Chondrocyte (in vitro differentiated cells): ENCODE data around the gene ZDHHC8. TPM values are rescaled to one million over a fixed set of nuclear protein-coding genes. Genes with fewer than 3 reads are reported as not detected.

Source experiments
- DNase-seq: peaks from one replicate; pipeline ENCODE4 v3.0.0; 2021; ENCODE audit warnings: mixed read lengths, low spot score
- H3K27ac Mint-ChIP-seq: one replicate; pipeline ENCODE4 v1.8.0; 2021; ENCODE audit warnings: mild to moderate bottlenecking, moderate library complexity, mixed read lengths; ENCODE audit not compliant: unreplicated experiment
- H3K27me3 Mint-ChIP-seq: 2 replicates; pipeline ENCODE4 v1.8.0; 2021; ENCODE audit warnings: low read depth, mixed read lengths
- H3K36me3 Mint-ChIP-seq: 2 replicates; pipeline ENCODE4 v1.8.0; 2021; ENCODE audit warnings: low read depth, mixed read lengths
- H3K4me1 Mint-ChIP-seq: 2 replicates; pipeline ENCODE4 v1.8.0; 2021; ENCODE audit warnings: low read depth, mild to moderate bottlenecking, mixed read lengths
- H3K4me3 Mint-ChIP-seq: one replicate; pipeline ENCODE4 v1.8.0; 2021; ENCODE audit warnings: mild to moderate bottlenecking, moderate library complexity, mixed read lengths; ENCODE audit not compliant: unreplicated experiment
- H3K9me3 Mint-ChIP-seq: 2 replicates; pipeline ENCODE4 v1.8.0; 2021; ENCODE audit warnings: low read depth, mixed read lengths
- microRNA-seq: library from miRNA; unstranded; fragments of <30 nt; microRNA quantifications from one replicate; pipeline ENCODE4 v1.2.0, GENCODE V29; 2020; ENCODE audit warnings: borderline number of aligned reads
- total RNA-seq: library from RNA; stranded (reverse); gene quantifications from 3 replicates; pipeline ENCODE4 v1.2.1, GENCODE V29; 2021
- TF ChIP-seq, protein P1 (sequence below): fragments of 200-600 bp; sonication (generic); IDR thresholded peaks from 2 replicates; pipeline ENCODE4 v1.5.0; 2021; ENCODE audit warnings: antibody characterized with exemption, mild to moderate bottlenecking, moderate library complexity

Gene ZDHHC8
- total RNA-seq, 1 donor from 2014 or later: 95.2 TPM

DNA sequence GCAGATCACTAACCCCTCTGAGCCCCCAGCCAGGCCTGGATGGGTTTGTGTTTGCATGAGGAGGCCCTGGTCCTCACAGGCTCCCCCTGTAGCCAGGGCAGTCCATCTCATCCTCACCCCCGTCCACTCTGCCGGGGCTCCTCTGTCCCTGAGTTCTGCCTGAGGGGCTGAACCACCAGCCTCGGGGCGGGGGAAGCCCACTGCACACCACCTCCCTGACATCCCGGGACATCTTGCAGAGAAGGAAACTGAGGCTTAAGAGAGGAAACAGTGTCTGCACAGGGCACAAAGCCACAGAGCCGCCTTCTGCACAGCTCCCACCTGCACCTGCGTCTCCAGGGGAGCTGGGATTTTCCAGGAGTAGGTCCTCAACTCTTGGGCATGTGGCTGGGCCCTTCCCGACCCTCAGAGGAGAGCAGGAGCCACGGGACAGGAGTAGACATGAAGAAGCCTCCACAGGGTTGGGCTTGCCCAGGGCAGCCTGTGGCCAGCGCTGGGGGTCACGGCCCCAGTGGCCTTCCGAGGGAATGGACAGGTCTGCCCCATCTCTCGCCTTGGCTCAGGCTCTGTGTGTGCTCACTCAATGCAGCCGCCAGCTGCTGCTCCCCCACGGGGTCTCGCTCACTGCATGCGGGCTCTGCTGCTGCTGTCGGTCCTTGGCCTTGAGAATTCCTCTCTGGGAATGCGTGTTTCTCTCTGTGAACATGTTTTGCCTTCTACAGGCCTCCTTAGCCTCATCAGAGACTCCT, 64.7 kb downstream of the ZDHHC8 start:
- no peak for DNase-seq
- no peak overlapping the region for H3K27ac Mint-ChIP-seq
- H3K36me3 Mint-ChIP-seq: no peaks in the 10 kb centered on the region
- H3K27me3 Mint-ChIP-seq: peaks cover 3% of the 10 kb centered on the region
- no peak overlapping the region for H3K4me3 Mint-ChIP-seq
- no peaks in the 10 kb centered on the region for H3K9me3 Mint-ChIP-seq
- TF ChIP-seq, protein P1, sequence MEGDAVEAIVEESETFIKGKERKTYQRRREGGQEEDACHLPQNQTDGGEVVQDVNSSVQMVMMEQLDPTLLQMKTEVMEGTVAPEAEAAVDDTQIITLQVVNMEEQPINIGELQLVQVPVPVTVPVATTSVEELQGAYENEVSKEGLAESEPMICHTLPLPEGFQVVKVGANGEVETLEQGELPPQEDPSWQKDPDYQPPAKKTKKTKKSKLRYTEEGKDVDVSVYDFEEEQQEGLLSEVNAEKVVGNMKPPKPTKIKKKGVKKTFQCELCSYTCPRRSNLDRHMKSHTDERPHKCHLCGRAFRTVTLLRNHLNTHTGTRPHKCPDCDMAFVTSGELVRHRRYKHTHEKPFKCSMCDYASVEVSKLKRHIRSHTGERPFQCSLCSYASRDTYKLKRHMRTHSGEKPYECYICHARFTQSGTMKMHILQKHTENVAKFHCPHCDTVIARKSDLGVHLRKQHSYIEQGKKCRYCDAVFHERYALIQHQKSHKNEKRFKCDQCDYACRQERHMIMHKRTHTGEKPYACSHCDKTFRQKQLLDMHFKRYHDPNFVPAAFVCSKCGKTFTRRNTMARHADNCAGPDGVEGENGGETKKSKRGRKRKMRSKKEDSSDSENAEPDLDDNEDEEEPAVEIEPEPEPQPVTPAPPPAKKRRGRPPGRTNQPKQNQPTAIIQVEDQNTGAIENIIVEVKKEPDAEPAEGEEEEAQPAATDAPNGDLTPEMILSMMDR: no peak
- H3K4me1 Mint-ChIP-seq: no peaks in the 10 kb centered on the region

Small RNAs within 50 kb of the gene (microRNA-seq; reads per million reads assigned to microRNA genes)
- not detected for gene MIR6816

Other genes with a start within 250 kb of the ZDHHC8 start
- 66.6 to 186 TPM (median 177 TPM) in 3 replicates for gene COMT, start 190.0 kb upstream of the ZDHHC8 start, total RNA-seq
- gene TXNRD2, start 190.0 kb upstream of the ZDHHC8 start, total RNA-seq: 12.5 to 15.8 TPM (median 14.1 TPM) in 3 replicates
- gene ARVCF, start 115.0 kb upstream of the ZDHHC8 start, total RNA-seq: 15.2 to 24.2 TPM (median 21.5 TPM) in 3 replicates
- gene TANGO2, start 110.7 kb upstream of the ZDHHC8 start, total RNA-seq: 21.7 to 30.4 TPM (median 30.1 TPM) in 3 replicates
- gene DGCR8, start 51.6 kb upstream of the ZDHHC8 start, total RNA-seq: 30.2 to 38.1 TPM (median 32.5 TPM) in 3 replicates
- 79.5 to 122 TPM (median 82.1 TPM) in 3 replicates for gene RANBP1, start 15.7 kb upstream of the ZDHHC8 start, total RNA-seq
- gene TRMT2A, start 14.6 kb upstream of the ZDHHC8 start, total RNA-seq: 45.8 to 66.1 TPM (median 49.3 TPM) in 3 replicates
- 0.36 to 5.4 TPM (median 5.3 TPM) in 3 replicates for gene CCDC188, start 19.3 kb downstream of the ZDHHC8 start, total RNA-seq
- gene RTN4R, start 136.5 kb downstream of the ZDHHC8 start, total RNA-seq: 0.75 to 5.5 TPM (median 5.5 TPM) in 3 replicates
- gene DGCR6L, start 188.3 kb downstream of the ZDHHC8 start, total RNA-seq: 45.7 to 52.6 TPM (median 47.2 TPM) in 3 replicates